Uterus (tissue), 4 donors: ENCODE measurements around the gene UBC. TPM values are rescaled to one million over a fixed set of nuclear protein-coding genes. Genes with fewer than 3 reads are reported as not detected.

Source experiments
- DNase-seq, 2 donors: peaks; one replicate each; pipeline ENCODE4 v3.0.0-alpha.2; 2019 to 2020
- H3K27ac ChIP-seq, 2 donors: fragments of 200-600 bp; sonication (generic); 1 replicate in 1 of 2; 2 replicates in 1 of 2; pipeline ENCODE4 v1.5.1; 2016 to 2018
- H3K27me3 ChIP-seq, 2 donors: fragments of 200-600 bp; sonication (generic); one replicate each; pipeline ENCODE4 v1.5.1; 2018 to 2019; ENCODE audit warnings: control low read depth in 1 of 2
- H3K36me3 ChIP-seq, 2 donors: fragments of 200-600 bp; sonication (generic); one replicate each; pipeline ENCODE4 v1.5.1; 2019; ENCODE audit warnings: control low read depth in 1 of 2
- H3K4me1 ChIP-seq, 2 donors: fragments of 200-600 bp; sonication (generic); one replicate each; pipeline ENCODE4 v1.5.1; 2018 to 2019; ENCODE audit warnings: control low read depth in 1 of 2
- H3K4me3 ChIP-seq, 2 donors: fragments of 200-600 bp; sonication (generic); 1 replicate in 1 of 2; 2 replicates in 1 of 2; pipeline ENCODE4 v1.5.1; 2018 to 2019; ENCODE audit warnings: mild to moderate bottlenecking in 1 of 2
- H3K9me3 ChIP-seq, 2 donors: fragments of 200-600 bp; sonication (generic); one replicate each; pipeline ENCODE4 v1.5.1; 2019; ENCODE audit warnings: control low read depth in 1 of 2
- POLR2A ChIP-seq, 2 donors: fragments of 450-650 bp; IDR thresholded peaks; one replicate each; pipeline ENCODE4 v1.6.1; 2016; ENCODE audit warnings: antibody characterized with exemption in 2 of 2, mild to moderate bottlenecking in 1 of 2, moderate library complexity in 1 of 2
- intact Hi-C: fragments of 100-400 bp; cut with DNase I; formaldehyde crosslinking; loops from one replicate; pipeline ENCODE4 v1.15.1; 2023; ENCODE audit warnings: low total_unique reads
- total RNA-seq, 4 donors: library from RNA; depleted of rRNA in 3 of 4; stranded (reverse); fragments of >200 nt in 3 of 4; gene quantifications; one replicate each; pipeline versions ENCODE4 v1.1.0 to v1.2.4, GENCODE V29; 2014 to 2023
- TF ChIP-seq, protein P1 (sequence below), 4 experiments: fragments of 200-600 bp in 2 of 4; fragments of 450-650 bp in 2 of 4; sonication (generic) in 2 of 4; IDR thresholded peaks; one replicate each; pipeline ENCODE4 v1.5.1; 2016 to 2019; ENCODE audit warnings: antibody characterized with exemption in 4 of 4, mild to moderate bottlenecking in 2 of 4, moderate library complexity in 1 of 4
- donor health status: DM: yes; HTN: yes; CAD: no.

UBC gene
- total RNA-seq, 4 donors from 2014 or later: 821 to 1,719 (median 1,034) TPM

DNA sequence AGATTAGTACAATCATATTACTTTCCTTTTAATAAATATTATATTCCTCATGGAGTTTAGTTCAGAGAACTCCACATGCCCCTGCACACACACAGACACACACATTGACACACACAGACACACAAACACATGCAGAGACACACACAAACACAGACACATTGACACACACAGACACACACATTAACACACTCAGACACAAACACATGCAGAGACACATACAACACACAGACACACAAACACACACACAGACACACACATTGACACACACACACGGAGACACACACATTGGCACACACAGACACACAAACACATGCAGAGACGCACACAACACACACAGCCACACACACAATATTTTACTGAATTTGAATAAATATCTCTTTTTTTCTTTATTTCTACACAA is 38.3 kb downstream of the UBC start:
- Histone ChIP-seq H3K27me3 (no peaks in the 10 kb centered on the region), H3K4me3 (no peak overlapping the region), H3K36me3 (no peaks in the 10 kb centered on the region), H3K27ac (no peak overlapping the region), H3K4me1 (no peaks in the 10 kb centered on the region), H3K9me3 (no peaks in the 10 kb centered on the region)
- TF ChIP-seq POLR2A (IDR thresholded peaks at IDR 0.05): no peak
- TF ChIP-seq, protein P1, sequence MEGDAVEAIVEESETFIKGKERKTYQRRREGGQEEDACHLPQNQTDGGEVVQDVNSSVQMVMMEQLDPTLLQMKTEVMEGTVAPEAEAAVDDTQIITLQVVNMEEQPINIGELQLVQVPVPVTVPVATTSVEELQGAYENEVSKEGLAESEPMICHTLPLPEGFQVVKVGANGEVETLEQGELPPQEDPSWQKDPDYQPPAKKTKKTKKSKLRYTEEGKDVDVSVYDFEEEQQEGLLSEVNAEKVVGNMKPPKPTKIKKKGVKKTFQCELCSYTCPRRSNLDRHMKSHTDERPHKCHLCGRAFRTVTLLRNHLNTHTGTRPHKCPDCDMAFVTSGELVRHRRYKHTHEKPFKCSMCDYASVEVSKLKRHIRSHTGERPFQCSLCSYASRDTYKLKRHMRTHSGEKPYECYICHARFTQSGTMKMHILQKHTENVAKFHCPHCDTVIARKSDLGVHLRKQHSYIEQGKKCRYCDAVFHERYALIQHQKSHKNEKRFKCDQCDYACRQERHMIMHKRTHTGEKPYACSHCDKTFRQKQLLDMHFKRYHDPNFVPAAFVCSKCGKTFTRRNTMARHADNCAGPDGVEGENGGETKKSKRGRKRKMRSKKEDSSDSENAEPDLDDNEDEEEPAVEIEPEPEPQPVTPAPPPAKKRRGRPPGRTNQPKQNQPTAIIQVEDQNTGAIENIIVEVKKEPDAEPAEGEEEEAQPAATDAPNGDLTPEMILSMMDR (IDR thresholded peaks at IDR 0.05): no peak
- intact Hi-C loops: no loop called here
- DNase-seq: no peak

DNA sequence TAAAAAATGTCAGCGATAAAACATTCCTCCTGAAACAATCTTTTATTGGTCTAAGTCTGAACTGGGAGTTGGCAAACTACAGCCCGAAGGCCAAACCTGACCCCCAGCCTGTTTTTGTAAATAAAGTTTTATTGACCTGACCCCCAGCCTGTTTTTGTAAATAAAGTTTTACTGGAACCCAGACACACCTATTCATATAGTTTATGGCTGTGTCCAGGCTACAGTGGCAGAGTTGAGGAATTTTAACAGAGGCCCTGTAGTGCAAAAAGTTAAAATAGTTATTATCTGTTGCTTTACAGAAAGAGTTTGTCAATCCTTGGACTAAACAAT is 38.7 kb downstream of the UBC start:
- TF ChIP-seq, protein P1 (IDR thresholded peaks at IDR 0.05): no peak
- no peak for TF ChIP-seq POLR2A (IDR thresholded peaks at IDR 0.05)
- no peaks in the 10 kb centered on the region for H3K9me3 ChIP-seq
- no peaks in the 10 kb centered on the region for H3K4me1 ChIP-seq
- no peaks in the 10 kb centered on the region for H3K27me3 ChIP-seq
- no peaks in the 10 kb centered on the region for H3K36me3 ChIP-seq
- no peak overlapping the region for H3K27ac ChIP-seq
- intact Hi-C loops: no loop called here
- no peak for DNase-seq
- no peak overlapping the region for H3K4me3 ChIP-seq

DNA sequence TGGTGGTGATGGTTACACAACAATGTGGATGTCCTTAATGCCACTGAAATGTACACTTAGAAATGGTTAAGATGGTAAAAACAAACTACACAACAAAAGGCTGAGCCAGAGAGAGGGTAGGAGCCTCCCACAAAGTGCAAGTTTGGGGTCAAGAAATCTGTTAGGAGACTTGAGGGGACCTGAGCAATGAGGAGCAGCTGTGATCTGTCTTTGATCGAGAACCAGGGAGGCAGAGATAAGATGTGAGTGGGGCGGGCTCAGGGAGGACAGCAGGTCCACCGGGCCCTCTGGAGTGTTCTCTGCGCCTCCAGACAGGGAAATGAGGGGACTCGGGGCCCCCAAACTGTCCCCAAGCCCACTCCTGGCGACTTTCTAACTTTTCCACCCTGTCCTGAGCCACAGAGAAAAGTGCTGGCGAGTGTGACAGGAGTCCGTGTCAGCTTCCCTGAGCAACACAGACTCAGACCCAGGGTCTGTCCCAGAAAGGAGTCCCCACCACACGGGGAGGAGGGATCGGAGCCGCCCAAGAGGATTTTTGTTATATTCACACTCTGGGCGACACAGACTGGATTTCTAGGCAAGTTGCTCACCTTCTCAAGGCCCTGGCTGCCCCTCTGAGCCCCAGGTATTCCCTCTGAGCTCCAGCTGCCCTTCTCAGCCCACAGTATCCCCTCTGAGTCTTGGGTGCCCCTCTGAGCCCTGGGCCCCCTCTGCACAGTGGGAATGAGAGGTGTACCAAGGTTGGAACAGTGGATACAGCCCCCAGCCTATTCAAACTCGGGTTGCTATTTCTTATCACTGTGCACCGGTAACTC is 39.3 kb downstream of the UBC start:
- TF ChIP-seq, protein P1 (IDR thresholded peaks at IDR 0.05): no peak
- TF ChIP-seq POLR2A (IDR thresholded peaks at IDR 0.05): no peak
- DNase-seq: no peak
- intact Hi-C loops: no loop called here
- no peaks in the 10 kb centered on the region for H3K36me3 ChIP-seq
- H3K4me3 ChIP-seq: no peak overlapping the region
- H3K27me3 ChIP-seq: no peaks in the 10 kb centered on the region
- H3K9me3 ChIP-seq: no peaks in the 10 kb centered on the region
- no peak overlapping the region for H3K27ac ChIP-seq
- H3K4me1 ChIP-seq: no peaks in the 10 kb centered on the region

DNA sequence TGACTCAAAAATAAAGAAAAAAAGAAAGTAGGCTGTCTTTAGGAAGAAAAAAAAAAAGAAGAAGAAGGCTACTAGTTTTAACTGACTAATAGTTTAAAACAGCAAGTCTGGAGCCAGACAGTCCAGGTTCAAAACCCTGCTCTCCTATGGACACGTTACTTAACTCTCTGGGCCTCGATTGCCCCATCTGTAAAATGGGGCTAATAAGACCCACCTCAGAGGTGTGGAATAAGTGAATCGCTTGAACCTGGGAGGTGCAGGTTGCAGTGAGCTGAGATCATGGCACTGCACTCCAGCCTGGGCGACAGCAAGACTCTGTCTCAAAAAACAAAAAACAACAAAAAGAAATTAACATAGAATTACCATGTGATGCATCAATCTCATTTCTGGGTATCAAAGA is 40.3 kb downstream of the UBC start:
- intact Hi-C loops: no loop called here

DNA sequence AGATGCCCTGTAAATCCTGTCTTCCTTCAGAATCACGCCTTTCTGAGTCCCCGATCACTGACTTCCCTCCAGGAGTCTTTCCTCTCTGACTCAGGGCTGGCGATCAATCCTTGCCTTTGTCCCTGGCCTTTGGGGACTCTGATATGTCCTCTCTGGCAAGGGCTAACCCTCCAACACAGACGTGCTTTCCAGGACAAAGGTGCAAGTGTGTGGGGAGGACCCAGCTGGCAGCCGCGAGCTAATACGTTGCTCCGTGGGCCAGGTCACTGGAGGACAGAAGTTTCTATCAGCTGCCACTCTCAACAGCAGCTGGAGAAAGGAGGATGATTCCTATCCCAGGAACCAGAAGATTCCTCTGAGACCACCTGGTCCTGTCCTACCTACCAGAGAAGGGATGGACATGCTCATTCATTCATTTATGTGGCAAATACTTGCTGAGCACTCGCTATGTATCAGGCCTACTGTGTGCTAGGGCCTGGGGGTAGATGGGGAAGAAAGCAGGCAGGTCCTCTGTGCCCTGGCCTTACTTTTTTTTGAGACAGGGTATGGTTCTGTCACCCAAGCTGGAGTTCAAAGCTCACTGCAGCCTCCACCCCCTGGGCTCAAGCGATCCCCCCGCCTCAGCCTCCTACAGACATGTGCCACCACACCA is 42.3 kb downstream of the UBC start:
- no peak overlapping the region for H3K27ac ChIP-seq
- no peak for TF ChIP-seq POLR2A (IDR thresholded peaks at IDR 0.05)
- TF ChIP-seq, protein P1 (IDR thresholded peaks at IDR 0.05): no peak
- no peaks in the 10 kb centered on the region for H3K9me3 ChIP-seq
- intact Hi-C loops: no loop called here
- DNase-seq: no peak
- no peaks in the 10 kb centered on the region for H3K36me3 ChIP-seq
- no peak overlapping the region for H3K4me3 ChIP-seq
- H3K4me1 ChIP-seq: no peaks in the 10 kb centered on the region
- no peaks in the 10 kb centered on the region for H3K27me3 ChIP-seq

More for the DNA sequence above, 40.3 kb downstream of the UBC start:
- Histone ChIP-seq H3K36me3 (no peaks in the 10 kb centered on the region), H3K9me3 (no peaks in the 10 kb centered on the region), H3K27ac (no peak overlapping the region), H3K4me3 (no peak overlapping the region), H3K4me1 (no peaks in the 10 kb centered on the region), H3K27me3 (no peaks in the 10 kb centered on the region)
- no peak for TF ChIP-seq POLR2A (IDR thresholded peaks at IDR 0.05)
- TF ChIP-seq, protein P1 (IDR thresholded peaks at IDR 0.05): no peak
- no peak for DNase-seq
